HCEC 1CT (cell line): Measurements from ENCODE around the gene NREP.

ENCODE experiments used
- DNase-seq: peaks from one replicate; pipeline ENCODE4 v3.0.0-alpha.2; 2017

The NREP gene

DNA sequence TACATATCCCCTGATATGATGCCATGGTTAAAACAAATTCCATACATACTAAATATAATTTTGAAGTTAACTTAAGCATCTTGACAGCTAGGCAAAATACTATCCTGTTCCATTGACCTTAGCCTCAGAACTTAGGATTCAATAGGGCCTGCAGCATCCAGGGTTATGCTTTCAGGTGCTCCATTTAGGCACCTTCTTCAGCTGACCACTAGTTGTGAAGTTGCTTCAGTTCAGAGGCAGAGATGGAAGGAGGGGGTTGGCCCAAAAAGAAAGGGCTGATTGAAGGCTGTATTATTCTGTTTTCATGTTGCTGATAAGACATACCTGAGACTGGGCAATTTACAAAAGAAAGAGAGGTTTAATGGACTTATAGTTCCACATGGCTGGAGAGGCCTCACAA is 7.0 kb upstream of the NREP start:
- DNase-seq: no peak

- no peak for DNase-seq
These were observed 5.9 kb upstream of the NREP start for GRCh38 chr5:111762895-111763294.

DNA sequence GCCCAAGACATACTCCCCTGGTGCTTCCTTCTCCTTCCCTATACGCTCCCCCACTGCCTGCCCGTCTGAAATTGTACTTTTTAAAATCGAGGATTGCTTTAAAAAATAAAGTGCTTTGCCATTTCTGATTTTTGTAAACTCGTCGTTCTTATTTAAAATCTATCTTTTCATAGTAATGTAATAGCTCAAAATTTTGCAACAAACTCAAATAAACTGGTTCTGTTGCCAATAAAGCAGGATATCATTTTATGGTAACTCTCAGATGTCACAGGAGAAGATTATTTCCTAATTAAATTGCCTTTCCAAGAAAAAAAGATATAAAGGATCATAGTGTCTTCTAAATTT is 1.3 kb upstream of the NREP start:
- DNase-seq: no peak

DNA sequence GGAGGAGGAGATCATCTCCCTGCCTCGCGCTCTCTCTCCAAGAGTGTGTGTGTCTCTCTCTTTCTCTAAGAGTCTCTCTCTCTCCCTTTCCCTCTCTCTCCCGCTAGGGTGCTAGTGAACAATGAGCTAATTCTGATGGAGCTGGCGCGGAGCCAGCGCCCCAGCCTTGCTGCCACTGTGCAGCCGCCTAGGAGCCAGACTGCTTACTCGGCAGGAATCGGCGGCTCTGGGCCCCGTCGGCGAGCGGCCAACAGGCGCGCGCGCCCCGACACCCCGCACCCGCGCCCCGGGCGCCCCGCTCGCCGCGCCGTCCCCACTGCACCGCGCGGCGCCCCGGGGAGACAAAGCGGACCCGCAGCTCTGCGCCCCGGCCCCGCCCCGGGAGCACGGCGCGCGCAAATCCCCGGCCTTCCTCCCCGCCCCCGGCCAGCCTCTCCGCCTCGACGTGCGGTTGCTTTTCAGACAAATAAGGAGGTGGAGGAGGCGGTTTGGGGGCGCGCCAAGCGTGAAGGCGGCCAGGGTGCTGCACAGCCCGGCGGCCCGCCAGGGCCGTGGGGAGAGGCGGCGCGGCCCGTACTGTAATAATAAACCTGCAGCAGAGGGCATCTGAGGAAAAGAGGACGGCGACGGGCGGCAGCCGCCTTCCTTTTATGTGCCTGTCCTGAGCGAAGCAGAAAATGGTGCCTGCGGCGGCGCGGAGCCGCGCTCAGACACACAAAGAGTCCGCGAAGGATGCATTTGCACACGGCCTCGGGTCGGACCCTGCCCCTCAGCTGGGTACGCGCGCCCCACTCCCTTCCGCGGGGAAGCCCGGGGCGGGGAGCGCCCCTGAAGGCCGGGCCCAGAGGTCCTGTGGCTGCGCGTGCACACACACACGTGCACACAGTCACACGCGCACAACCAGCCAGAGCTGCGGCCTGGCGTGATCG is 625 bp upstream of the NREP start:
- peak; percentile 96 for DNase-seq

DNA sequence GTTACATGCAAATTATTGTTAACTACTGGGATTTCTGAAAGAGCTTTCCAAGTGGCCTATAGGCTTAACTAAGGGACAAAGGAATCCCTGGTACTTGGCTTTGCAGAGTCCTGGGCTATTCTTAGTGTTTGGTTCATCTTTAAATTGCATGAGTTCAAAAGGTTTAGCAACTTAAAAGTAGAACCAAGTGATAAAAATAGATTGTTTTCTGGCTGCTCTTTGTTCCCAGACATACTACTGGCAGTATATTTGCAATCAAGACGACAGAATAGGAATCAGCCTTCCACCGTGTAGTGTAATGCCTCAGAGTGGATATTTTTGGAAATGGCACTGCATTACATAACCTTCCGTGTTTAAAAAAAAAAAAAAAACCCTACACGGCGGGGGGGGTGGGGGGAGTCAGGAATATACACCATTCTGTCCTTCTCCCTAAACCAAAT is 1.0 kb downstream of the NREP start:
- peak; percentile 45 for DNase-seq

- no peak for DNase-seq
These were observed 1.6 kb downstream of the NREP start for GRCh38 chr5:111755345-111755941.

DNA sequence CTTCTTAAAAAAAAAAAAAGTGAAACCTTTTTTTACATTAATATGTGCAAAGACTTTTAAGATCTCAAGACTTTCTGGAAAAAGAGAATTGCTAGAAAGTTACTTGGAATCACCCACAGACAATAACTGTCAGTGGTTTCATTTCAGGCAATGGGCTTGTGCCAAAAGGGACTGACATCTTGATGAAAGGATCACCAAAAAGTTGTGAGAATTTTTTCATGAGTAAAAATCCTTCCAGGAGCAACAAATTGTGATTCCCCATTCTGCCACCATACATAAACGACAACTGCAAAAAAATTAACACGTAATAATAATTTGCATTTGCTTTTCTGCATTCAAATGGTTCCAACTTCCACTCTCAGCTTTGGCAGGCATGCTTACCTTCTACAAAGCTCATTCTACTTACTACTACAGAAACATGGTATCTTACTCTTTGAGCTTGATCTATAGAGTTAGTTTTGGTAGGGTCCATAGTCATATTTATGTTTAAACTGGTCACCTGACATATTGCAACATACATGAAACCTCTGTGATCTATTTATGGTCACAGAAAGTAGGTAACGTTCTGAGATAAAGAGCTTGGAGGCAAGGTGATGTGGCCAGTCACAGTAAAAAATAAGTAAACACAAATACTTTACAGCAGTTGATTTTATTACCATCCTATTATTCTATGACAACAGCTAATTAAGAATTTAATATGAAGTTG is 3.0 kb downstream of the NREP start:
- no peak for DNase-seq

GRCh38 chr5:111752426-111752965 is 4.5 kb downstream of the NREP start:
- no peak for DNase-seq

DNA sequence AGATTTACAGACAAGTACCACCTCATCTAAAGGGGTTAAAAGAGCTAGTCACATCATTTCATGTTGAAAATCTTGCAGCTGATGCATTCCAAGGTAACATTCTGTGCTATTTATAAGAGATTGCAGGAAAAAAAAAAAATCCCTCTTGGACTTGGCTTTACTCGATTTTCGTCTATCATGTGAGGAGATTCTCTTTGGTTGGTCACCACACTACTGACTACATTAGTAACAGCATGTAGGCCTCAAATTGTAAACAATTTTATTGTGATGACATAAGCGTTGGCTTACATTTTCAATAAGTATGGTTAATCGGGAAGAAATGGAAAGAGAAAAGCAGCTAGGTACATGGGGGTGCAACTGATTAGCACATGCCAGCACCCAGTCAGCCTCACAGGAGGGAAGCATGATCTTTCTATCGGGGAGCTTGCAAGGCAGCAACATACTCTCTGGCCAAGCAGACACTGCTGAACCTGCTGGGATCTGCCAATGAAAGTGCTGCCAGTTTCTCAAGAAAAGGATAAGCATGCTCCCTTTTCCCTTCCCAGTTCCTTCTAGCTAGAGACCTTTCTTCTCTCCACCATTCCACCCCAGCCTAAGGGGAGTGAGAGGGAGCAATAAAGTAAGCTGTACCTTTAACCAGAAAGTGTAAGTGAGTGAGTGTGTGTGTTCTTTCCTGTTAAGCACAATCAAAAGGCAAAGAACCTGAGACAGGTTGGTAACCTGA is 7.5 kb downstream of the NREP start:
- peak; percentile 59 for DNase-seq

DNA sequence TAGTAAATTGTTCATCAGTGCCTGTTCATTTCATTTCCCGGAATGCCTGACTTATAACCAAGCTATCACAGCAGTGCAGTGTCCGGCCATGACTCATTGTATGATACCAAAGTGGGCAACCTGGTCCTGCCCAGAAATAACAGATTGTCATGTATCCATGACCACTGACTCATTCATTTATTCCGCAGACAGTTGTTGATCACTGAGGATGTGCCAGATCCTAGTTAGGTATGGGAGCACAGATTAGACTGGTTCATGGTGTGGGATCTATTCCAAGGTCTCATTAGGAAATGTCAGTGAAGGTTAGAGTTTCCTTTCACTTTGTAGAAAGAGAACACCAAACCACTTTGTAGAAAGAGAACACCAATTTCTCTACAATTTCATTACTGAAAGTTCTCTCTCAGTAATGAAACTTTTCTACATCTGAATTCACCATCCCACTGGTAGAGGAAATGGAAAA is 8.7 kb downstream of the NREP start:
- DNase-seq: peak; percentile 90

- peak; percentile 67 for DNase-seq
These were observed 9.7 kb downstream of the NREP start for GRCh38 chr5:111747337-111747736.

- DNase-seq: no peak
These were observed 10.2 kb downstream of the NREP start for GRCh38 chr5:111746791-111747190.

DNA sequence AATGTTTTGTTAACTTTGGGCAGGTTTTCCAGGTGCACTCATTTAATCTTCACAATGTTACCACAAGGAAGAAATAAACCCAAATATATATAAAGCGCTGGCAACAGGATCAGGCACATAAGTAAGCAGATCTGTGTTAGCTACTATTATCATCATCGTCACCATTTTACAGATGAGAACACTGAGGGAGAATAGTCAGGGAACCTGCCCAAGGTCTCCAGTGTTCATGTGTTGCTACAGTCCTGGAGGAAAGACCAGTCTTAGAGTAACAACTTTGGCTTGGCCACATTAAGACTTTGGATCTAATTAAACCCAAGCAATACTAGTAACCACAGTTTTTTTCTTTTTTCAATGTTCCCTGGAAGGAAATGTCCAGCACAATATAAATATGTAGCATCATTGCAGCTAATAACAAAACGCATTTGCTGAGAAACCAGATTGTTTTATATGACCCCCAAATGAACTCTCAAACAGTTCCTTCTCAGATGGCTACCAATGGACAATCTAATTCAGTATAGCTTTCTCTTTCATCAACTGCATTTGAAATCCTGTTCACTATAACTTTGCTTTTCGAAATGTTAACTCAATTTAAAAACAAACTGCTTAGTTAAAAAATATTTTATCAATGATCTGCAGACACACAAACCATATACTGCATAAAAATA is 11.8 kb downstream of the NREP start:
- no peak for DNase-seq

DNA sequence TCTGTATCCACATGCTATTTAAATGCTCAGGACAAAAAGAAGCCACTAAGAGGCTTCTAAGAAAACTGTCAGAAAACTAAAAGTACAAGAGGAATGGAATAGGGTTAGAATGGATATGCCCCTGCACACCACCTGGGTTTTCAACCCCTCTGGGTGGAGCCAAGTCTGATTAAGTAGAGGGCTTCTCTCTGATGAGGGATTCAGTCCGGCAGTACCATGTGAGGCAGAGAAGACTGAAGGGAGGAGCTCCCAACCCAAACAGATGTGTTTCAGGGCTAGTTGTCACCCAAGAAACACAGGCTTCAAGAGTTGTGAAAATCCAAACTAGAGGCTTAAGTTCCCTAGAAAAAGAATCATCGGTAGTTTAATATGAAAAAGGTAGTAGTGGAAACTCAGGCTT is 12.5 kb downstream of the NREP start:
- DNase-seq: no peak

- no peak for DNase-seq
These were observed 13.0 kb downstream of the NREP start for GRCh38 chr5:111743988-111744387.

GRCh38 chr5:111743512-111743911 is 13.5 kb downstream of the NREP start:
- DNase-seq: no peak

DNA sequence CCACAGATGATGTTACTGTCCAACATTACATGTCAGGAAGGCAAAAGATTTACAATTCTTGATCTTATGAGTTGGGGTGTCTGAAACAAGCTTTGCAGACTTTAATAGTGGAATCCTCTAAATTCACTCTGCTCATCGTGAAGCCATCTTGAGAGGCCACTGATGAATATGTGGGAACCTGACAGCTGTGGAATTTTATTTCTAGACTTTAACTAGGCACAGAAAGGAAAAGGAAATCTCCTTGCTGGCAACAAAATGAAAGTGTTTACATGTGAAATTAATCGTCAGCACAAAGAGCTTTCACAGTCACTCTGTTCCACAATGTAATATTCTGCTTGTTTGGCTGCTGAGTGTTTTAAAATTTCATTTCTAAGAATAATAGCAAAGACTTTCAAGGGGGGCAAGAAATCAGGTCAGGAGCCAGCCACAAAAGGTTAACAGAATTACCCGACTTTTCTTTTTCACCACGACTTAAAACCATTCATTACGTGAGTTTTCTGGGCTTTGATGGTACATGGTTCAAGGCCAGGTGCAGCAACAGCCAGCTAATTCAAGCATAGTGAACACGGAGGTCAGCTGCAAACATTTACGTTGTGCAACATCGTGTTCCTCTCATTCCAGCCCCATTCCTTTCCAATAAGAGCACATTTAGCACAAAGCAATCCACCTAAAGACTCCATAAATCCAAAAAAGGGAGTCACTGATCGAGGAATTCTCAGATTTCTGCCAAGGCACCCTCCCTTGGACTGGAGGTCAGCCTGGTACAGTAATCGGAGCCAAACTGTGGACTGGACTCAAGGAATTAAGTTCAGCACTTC is 14.6 kb downstream of the NREP start:
- DNase-seq: peak; percentile 96

DNA sequence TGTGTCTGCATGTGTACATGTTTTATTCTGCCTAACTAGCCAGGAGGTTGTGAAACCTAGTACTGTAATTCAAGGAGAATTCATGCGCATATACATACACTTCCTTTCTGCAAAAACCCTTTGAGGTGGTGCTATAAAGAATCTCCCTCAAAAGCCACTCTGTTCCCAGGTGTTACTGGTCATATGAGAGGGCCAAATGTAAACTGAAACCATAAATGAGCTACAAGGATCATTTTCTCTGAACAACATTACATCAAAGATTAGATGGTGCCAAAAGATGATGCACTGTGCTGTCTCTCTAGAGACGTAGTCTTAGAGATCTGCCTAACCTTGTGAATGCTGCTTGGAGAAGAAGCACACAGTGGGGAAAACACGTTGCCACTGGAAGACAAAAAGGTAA is 15.7 kb downstream of the NREP start:
- DNase-seq: peak; percentile 38

GRCh38 chr5:111739416-111739815 is 17.6 kb downstream of the NREP start:
- DNase-seq: no peak

- peak; percentile 59 for DNase-seq
These were observed 18.9 kb downstream of the NREP start for GRCh38 chr5:111738118-111738517.

DNA sequence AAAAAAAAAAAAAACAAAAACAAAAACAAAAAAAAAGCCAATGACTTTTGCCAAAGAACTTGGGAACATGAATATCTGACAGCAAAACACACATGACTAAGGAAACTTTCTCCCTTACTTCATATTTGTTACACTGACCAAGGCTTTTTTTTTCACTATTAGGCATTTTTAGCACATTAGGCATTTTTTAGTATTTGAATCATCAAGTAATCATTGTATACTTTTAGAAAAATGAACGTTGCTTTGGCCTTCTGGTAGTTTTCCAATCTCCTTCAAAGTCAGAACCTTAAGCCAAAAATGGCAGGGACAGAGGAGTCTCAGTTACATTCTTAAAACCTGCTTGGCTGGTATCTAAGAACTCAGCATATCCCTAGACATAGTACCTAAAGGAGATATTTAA is 19.3 kb downstream of the NREP start:
- DNase-seq: peak; percentile 90
